Erythroblast (primary cell): ENCODE measurements around the gene ACTN3.

ENCODE experiments used
- GATA1 ChIP-seq: IDR thresholded peaks from 2 replicates; pipeline ENCODE4 v1.6.1; 2011; ENCODE audit warnings: low read depth, mild to moderate bottlenecking, control low read depth, low read length, moderate library complexity
- POLR2A ChIP-seq: IDR thresholded peaks from 2 replicates; pipeline ENCODE4 v1.6.1; 2011; ENCODE audit warnings: mild to moderate bottlenecking, low read length

- TF ChIP-seq POLR2A (no peak), GATA1 (no peak)
Observed at GRCh38 chr11:66566221-66566620, 19.5 kb downstream of the ACTN3 start.
